Measurements from ENCODE around the gene LOXHD1.

LOXHD1 gene

GRCh38 chr18:46577546-46577945 lies 79.5 kb downstream of the LOXHD1 start:
- DNase-seq (ENCODE audit: low read depth), result no peak

DNA sequence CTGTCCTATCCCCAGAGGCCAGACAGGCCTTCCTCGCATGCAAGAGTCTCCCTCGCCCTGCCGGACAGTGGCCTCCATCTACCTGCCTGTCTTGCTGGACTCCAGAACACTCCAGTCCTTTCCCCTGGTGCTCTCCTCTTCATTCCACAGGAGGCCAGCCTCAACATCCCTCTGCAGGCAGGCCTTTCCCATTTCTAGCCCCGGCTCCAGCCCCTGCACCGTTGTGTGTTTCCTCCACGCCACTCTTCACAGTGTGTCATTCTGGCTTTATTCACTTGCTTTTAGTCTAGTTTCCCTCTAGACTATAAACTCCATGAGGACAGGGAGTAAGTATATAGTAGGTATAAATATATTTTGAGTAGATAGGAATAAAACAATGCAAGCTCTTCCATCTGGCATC lies 81.2 kb downstream of the LOXHD1 start:
- DNase-seq (ENCODE audit: low read depth), result no peak

- DNase-seq (ENCODE audit: low read depth), result no peak
Observed at GRCh38 chr18:46574743-46575115, 82.3 kb downstream of the LOXHD1 start.

DNA sequence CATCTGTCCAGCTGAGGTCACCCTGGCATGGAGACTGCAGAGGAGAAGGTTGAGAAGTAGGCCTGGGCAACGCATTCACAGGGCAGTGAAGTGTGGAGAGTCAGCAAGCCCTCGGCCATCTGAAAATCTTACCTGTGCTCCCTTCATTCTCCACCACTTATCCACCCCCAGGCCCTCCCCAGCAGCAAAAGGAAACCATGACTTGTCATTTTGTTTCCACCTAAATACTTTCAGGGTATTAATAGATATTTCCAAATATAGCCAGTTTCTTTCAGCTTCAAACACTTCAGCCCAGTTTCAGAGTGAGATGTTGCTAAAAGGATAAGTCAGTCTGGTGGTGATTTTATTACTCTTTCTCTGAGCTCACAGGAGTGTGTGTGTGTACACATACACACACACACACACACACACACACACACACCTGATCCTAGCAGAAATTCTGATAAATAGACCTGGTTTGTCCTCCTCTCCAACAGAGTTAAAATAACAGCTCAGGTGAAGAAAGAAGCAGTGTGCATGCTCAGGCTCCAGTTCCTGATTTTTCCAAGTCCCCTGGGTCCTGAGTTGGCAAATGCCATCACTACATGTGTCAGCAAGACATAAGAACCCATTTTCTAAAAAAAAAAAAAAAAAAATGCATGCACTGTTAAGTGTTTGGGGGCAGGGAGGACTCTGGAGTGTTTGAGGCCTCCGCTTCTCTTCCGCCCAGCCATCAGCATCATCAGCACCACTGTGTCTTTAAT lies 82.8 kb downstream of the LOXHD1 start:
- DNase-seq (ENCODE audit: low read depth), result no peak

GRCh38 chr18:46573156-46573555 lies 83.9 kb downstream of the LOXHD1 start:
- no peak for DNase-seq (ENCODE audit: low read depth)

DNA sequence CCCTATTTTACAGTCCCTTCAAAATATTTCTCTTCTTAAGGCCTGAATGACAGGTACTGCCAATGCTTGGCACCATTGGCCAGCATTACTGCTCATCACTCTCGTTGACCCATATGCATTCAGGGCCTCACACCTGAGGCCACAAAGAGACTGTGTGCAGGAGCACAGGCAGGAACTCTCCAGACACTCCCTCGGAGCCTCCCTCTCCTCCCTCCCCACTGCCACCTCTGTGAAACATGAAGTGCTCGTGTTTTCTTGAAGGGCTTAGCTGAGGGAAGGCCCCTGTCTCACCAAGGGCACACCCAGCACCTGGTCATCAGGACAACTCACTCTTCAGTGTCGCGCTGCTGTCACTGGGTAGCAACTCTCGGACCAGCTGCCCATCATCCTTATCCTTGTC lies 85.3 kb downstream of the LOXHD1 start:
- no peak for DNase-seq (ENCODE audit: low read depth)

DNA sequence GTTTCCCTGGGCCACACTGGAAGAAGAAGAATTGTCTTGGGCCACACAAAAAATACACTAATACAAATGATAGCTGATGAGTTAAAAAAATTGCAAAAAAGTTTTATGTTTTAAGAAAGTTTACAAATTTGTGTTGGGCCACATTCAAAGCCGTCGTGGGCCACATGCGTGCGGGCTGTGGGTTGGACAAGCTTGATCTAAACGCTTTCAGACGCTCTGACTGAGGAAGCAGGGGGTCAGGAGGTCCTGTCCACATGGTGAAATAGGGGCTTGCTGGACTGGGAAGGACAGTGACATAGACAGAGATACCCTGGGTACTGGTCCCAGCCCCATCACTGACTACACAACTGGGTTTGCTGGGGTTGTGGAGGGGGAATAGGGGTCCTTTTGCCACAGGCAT lies 86.4 kb downstream of the LOXHD1 start:
- DNase-seq (ENCODE audit: low read depth), result no peak

DNA sequence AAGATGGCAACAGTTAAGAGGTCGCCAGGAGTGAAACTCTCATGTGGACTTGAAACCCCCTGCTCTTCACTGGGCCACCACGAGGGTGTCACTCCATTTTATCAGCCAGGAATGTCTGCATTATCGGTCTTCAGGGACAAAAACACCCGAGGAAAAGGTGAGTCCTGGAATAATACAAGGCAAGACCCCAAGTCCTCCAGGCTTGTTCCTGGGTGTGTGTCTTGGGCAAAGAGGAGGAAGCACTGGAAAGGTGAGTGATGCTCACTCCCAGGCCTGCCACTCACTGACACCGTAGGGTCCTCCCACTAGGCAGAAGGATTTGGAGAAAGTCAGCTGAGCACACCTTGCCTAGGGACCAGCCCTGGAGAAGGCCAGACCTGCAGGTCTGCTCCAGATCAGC lies 86.9 kb downstream of the LOXHD1 start:
- no peak for DNase-seq (ENCODE audit: low read depth)

- no peak for DNase-seq (ENCODE audit: low read depth)
Observed at GRCh38 chr18:46569211-46569610, 87.8 kb downstream of the LOXHD1 start.

GRCh38 chr18:46567196-46567595 lies 89.8 kb downstream of the LOXHD1 start:
- DNase-seq (ENCODE audit: low read depth), result no peak

DNA sequence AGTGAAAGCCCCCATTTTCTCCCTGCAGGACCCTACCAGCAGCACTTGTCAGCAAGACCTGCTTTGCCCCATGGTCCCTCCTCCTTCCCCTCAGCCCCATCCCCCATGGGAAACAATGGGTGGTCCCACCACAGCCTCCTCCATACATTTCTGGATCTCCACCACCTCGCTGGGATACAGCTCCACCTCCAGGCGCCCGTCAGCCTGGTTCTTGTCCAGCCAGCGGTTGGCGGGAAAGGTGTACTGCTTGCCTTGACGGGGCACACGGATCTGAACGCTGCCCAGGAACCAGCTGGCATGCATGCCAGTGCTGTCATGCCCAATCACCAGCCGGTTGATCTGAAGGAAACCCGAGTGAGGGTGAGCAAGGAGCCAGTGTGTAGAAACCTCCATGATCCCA lies 90.9 kb downstream of the LOXHD1 start:
- no peak for DNase-seq (ENCODE audit: low read depth)

DNA sequence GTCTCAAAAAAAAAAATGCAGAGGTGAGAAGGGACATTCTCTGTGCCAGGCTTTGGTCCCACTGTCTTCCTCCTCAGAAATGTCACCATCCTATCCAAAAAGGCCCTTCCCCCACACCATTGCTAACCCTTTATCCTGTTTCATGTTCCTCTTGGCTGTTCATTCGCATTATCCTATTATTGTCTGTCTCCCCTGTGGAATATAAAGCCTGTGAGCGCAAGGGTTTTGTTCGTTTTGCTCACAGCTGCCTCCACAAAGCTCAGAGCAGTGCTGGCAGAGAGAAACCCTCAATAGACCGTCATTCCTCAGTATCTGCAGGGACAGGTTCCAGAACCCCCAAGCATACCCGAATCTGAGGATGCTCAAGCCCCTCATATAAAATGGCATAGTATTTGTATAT lies 91.8 kb downstream of the LOXHD1 start:
- no peak for DNase-seq (ENCODE audit: low read depth)

- no peak for DNase-seq (ENCODE audit: low read depth)
Observed at GRCh38 chr18:46563317-46563716, 93.7 kb downstream of the LOXHD1 start.

DNA sequence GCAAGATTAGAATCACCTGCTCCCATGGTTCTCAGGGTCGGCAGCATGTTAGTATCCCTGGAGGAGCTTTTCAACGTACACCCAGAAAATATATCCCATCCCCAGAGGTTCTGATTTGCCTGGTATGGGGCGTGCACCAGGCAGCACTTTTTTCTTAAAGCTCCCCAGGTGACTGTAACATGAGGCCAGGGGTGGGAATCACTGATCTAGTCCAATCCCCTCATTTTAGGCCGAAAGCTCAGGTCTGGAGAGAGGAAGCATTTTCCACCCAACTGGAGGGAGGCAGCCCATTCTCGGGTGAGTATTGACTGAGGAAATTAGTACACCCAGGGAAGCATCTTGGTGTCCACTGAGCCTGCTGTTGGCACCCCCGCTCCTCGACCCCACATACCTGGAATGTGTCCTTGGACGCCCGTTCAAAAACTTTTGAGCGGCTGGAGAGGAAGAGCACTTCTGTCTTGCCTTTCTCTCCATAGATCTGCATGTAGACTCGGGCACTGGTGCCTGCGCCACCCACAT lies 94.3 kb downstream of the LOXHD1 start:
- no peak for DNase-seq (ENCODE audit: low read depth)

GRCh38 chr18:46560671-46561045 lies 96.4 kb downstream of the LOXHD1 start:
- DNase-seq (ENCODE audit: low read depth), result no peak

DNA sequence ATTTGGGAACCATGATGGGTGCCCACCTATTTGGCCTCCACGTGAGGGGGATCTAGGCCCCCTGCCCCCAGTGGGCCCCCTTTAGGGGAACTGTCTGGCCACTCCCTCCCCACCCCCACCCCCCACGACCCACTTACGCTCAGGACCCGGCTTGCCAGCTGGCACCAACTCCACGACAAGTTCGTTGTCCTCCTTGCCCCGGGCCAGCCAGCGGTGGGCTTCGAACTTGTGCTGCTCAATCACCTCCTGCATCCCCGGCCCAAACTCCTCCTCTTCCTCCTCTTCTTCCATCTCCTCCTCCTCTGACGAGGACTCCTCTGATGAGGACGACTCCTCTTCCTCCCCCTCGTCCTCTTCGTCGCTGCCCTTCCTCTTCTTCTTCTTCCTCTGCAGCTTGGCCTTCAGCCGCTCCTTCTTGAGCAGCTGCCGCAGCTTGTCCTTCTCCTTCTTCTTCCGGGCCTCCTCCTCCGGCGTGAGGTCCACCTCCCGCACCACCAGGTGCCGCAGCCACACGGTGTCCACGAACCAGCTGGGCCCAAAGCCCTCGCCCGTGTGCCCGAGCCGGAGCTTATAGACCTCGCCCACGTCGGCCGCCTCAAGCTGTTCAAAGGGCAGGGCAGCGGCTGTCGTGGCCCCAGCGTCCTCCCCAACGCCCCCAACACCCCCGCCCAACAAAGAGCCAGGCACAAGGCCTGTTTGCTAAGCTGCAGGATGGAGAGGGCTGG lies 96.9 kb downstream of the LOXHD1 start:
- no peak for DNase-seq (ENCODE audit: low read depth)

DNA sequence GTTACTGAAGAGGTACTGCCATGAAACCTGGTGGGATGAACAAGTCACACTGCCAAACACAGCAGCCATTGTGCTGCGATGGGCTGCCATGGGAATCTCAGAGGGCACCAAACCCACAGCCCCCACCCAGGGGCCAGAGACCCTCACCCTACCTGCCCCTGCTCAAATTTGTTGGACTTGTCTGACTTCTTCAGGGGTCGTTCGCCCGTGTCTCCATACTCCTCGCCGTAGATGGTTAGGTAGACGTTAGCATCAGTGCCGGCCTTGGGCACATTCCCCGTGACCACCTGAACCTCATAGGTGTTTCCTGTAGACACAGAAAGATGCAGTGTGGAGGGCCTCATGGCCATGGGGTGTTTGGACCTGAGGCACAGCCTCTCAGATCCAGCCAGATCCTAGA lies 97.7 kb downstream of the LOXHD1 start:
- no peak for DNase-seq (ENCODE audit: low read depth)

- no peak for DNase-seq (ENCODE audit: low read depth)
Observed at GRCh38 chr18:46556590-46557206, 100.3 kb downstream of the LOXHD1 start.

DNA sequence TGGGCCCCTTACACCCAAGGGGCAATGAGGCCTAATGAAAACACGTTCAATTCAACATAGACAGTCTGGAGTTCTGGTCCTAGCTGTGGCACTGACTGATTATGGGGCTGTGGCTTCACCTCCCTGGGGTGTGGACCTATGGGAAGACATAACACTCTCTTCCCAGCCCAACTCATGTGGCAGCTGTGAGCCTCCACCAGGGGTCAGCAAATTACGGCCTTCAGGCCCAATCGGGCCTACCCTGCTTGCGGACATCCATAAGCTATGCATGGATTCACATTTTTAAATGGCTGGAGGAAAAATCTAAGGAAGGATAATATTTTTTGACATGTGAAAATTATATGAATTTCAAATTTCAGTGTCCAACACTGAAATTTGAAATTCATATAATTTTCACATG lies 101.3 kb downstream of the LOXHD1 start:
- no peak for DNase-seq (ENCODE audit: low read depth)

- DNase-seq (ENCODE audit: low read depth), result no peak
Observed at GRCh38 chr18:46555213-46555612, 101.8 kb downstream of the LOXHD1 start.

GRCh38 chr18:46554406-46555080 lies 102.5 kb downstream of the LOXHD1 start:
- no peak for DNase-seq (ENCODE audit: low read depth)

- DNase-seq (ENCODE audit: low read depth), result no peak
Observed at GRCh38 chr18:46550609-46551008, 106.4 kb downstream of the LOXHD1 start.

- no peak for DNase-seq (ENCODE audit: low read depth)
Observed at GRCh38 chr18:46547520-46547919, 109.5 kb downstream of the LOXHD1 start.
